HG03565 (cell line): ENCODE measurements around the gene TLL1.

ENCODE experiments used
- ATAC-seq: cut with Tn5 transposase; IDR thresholded peaks from one replicate; pipeline ENCODE4 v1.9.1; 2021; ENCODE audit warnings: mild to moderate bottlenecking, moderate library complexity; ENCODE audit not compliant: unreplicated experiment

Gene TLL1

GRCh38 chr4:165872461-165873297 lies at the start of gene TLL1:
TLL1 (plus strand) TSS chr4:165873237; CDS start chr4:165873905, 668 bp downstream.
- ATAC-seq, result no peak

GRCh38 chr4:165826166-165826565 lies 46.9 kb upstream of the TLL1 start:
- ATAC-seq, result no peak

GRCh38 chr4:165827018-165827417 lies 46.0 kb upstream of the TLL1 start:
- ATAC-seq, result no peak

- no peak for ATAC-seq
Measured at GRCh38 chr4:165828928-165829327, 44.1 kb upstream of the TLL1 start.

DNA sequence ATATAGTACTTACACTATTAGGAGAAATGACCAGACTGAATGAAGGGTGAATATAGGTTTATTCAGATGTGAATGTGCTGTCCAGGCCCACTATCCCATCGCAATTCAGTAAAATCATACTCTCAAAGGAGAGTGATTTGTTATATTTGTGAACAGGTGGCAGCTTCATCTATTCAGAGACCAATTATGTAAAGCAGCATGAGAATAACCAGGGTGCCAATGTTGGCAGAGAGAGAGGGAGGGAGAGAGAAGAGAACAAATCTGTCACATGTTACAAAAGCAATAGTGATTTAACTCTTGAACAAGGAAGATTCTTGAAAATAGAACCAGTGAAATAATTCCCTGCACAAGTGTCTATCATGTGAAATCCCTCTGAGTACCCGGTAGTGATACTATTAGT lies 38.9 kb upstream of the TLL1 start:
- ATAC-seq, result no peak

- no peak for ATAC-seq
Measured at GRCh38 chr4:165838575-165838974, 34.5 kb upstream of the TLL1 start.

- no peak for ATAC-seq
Measured at GRCh38 chr4:165839615-165840333, 33.3 kb upstream of the TLL1 start.

DNA sequence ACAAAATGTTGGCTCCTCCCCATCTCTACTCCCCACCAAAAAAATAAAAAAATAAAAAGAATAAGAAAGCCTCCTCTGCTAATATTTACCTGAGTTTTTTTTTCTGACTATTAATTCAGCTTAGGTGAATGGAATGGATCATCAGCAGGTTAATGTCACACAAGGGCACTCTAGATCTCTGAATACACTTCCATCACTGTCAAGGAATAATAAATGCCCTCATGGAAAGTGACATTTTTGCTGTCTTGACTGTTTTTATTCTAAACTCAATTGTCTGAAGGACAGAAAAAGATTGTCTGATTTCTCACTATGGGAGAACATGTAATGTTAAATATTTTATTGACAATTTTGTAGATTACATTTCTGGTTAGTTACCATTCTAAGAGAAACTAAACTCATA lies 30.4 kb upstream of the TLL1 start:
- no peak for ATAC-seq

- no peak for ATAC-seq
Measured at GRCh38 chr4:165844161-165844560, 28.9 kb upstream of the TLL1 start.

DNA sequence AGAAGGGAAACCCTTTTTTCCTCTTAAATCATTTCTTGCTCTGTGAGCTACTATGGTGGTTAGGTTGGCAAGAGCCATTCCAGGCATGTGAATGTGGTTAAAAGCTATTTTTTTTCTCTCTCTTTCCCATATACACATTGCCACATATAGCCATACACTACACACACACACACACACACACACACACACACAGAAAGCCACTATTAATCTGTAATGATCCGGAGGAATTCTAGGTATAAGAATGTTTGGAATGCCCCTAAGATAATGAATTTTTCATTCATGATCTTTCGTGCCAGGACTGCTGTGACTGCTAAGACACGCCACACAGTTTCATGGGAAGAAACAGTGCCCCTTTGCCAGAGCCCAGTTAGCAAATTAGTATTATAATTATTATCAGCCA lies 21.8 kb upstream of the TLL1 start:
- ATAC-seq, result no peak

GRCh38 chr4:165855191-165855590 lies 17.8 kb upstream of the TLL1 start:
- ATAC-seq, result no peak

DNA sequence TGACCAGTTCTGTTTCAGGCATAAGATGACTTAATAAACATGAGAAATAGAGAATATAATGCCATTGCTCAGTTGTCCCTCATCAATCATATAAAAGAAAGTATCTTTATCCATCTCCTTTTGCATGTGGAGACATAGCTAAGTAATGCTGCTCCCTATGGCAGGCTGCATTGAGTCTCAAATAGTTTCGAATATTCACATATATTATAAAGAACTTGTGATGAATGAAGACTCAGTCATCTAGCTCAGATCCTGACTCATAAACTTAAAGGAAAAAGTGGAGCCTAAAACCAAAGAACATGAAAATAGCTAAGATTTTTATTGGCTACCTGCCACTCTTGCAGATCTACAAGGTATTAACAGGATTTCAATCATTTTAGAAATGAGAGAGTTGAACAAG lies 11.7 kb upstream of the TLL1 start:
- no peak for ATAC-seq

DNA sequence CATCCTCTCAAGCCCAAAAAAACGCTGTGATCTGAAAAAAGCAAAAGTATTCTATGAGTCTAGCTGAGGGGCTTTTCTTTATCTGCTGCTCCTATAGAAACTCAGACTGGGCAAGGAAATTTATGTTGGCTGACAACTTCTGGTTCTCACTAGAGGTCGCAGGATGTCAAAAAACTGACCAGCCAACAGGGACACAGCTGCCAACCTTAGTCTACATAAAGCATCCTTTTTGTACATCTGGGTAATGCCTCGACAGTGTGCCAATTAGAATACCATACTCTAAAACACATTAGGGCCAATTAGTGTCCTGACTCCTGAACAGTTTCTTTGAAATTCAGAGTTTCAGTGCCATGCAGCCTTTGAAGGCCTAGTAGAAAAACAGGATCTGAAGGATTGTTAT lies 8.8 kb upstream of the TLL1 start:
- no peak for ATAC-seq

- no peak for ATAC-seq
Measured at GRCh38 chr4:165866019-165866650, 6.9 kb upstream of the TLL1 start.

- no peak for ATAC-seq
Measured at GRCh38 chr4:165867961-165868360, 5.1 kb upstream of the TLL1 start.

- no peak for ATAC-seq
Measured at GRCh38 chr4:165873298-165874071, 448 bp downstream of the TLL1 start.

DNA sequence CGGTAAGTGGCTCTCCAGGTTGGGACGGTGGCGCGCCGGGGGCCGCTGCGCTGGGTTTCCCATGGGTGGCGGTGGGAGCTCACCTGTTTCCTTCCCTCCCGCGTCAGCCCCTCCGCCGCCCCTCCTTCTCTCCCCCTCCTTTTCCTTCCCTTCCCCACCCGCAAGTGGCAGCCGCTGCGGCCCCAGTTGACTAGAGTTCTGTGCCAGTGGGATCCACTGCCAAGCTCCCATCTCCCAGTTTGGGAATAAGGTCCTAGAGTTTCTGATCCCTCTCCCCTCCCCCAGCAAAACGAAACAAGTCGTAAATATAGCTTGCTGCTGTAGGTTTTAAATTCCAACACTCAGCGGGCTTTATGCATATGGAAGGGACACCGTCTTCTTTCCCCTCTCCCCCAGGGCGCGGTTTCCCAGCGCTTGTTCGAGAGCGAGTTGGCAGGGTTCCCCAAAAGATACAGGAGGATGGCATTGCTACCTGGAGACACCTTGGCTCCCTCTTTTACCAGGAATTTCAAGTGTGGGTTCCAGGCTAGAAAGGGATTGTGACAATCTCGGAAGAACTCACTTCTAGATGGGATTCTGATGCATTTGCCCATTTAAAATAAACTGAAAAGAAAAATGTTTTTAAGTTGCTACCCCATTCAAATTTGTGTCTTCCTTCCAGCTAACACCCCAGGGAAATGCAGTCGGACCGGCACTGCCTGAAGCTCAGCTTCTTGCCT lies 1.2 kb downstream of the TLL1 start:
- no peak for ATAC-seq

- ATAC-seq, result no peak
Measured at GRCh38 chr4:165874791-165875371, 1.8 kb downstream of the TLL1 start.

- no peak for ATAC-seq
Measured at GRCh38 chr4:165875446-165875845, 2.4 kb downstream of the TLL1 start.

- ATAC-seq, result no peak
Measured at GRCh38 chr4:165877286-165877685, 4.2 kb downstream of the TLL1 start.
